Nephron (organoid): ENCODE data around the gene MED6.

ENCODE experiments used
- H3K27ac Mint-ChIP-seq, 3 experiments: 2 replicates each; pipeline ENCODE4 v1.8.0; 2020; ENCODE audit warnings: mixed read lengths in 3 of 3, mild to moderate bottlenecking in 2 of 3, moderate library complexity in 1 of 3
- H3K27me3 Mint-ChIP-seq: 2 replicates; pipeline ENCODE4 v1.8.0; 2021; ENCODE audit warnings: low read depth, mild to moderate bottlenecking, moderate library complexity, mixed read lengths
- H3K36me3 Mint-ChIP-seq: 2 replicates; pipeline ENCODE4 v1.8.0; 2020; ENCODE audit warnings: low read depth, mixed read lengths
- H3K4me1 Mint-ChIP-seq: 2 replicates; pipeline ENCODE4 v1.8.0; 2020; ENCODE audit warnings: mixed read lengths
- H3K4me3 Mint-ChIP-seq, 3 experiments: 2 replicates each; pipeline ENCODE4 v1.8.0; 2020; ENCODE audit warnings: mild to moderate bottlenecking in 3 of 3, mixed read lengths in 3 of 3, moderate library complexity in 2 of 3
- H3K9me3 Mint-ChIP-seq: 2 replicates; pipeline ENCODE4 v1.8.0; 2020; ENCODE audit warnings: mixed read lengths
- CTCF ChIP-seq, 3 experiments: fragments of 200-600 bp; sonication (generic); IDR thresholded peaks; one replicate each; pipeline ENCODE4 v1.5.0; 2021; ENCODE audit warnings: antibody characterized with exemption in 3 of 3; ENCODE audit not compliant: unreplicated experiment in 3 of 3

Gene MED6

GRCh38 chr14:70563869-70564268, 36.6 kb downstream of the MED6 start:
- Mint-ChIP-seq H3K36me3 (peaks cover 84% of the 10 kb centered on the region), H3K9me3 (peaks cover 46% of the 10 kb centered on the region), H3K4me1 (no peaks in the 10 kb centered on the region), H3K4me3 (no peak overlapping the region), H3K27ac (no peak overlapping the region), H3K27me3 (no peaks in the 10 kb centered on the region)
- no peak for TF ChIP-seq CTCF (IDR thresholded peaks at IDR 0.05; ENCODE audit: unreplicated experiment in 3 of 3)

- H3K9me3 Mint-ChIP-seq = peaks cover 46% of the 10 kb centered on the region
- no peak overlapping the region for H3K27ac Mint-ChIP-seq
- H3K36me3 Mint-ChIP-seq = peaks cover 82% of the 10 kb centered on the region
- H3K4me3 Mint-ChIP-seq = no peak overlapping the region
- no peaks in the 10 kb centered on the region for H3K27me3 Mint-ChIP-seq
- TF ChIP-seq CTCF (IDR thresholded peaks at IDR 0.05; ENCODE audit: unreplicated experiment in 3 of 3) = no peak
- no peaks in the 10 kb centered on the region for H3K4me1 Mint-ChIP-seq
Measured at GRCh38 chr14:70563417-70563816, 37.0 kb downstream of the MED6 start.

GRCh38 chr14:70558356-70558755, 42.1 kb downstream of the MED6 start:
- no peak for TF ChIP-seq CTCF (IDR thresholded peaks at IDR 0.05; ENCODE audit: unreplicated experiment in 3 of 3)
- no peaks in the 10 kb centered on the region for H3K4me1 Mint-ChIP-seq
- H3K36me3 Mint-ChIP-seq = peaks cover 38% of the 10 kb centered on the region
- H3K4me3 Mint-ChIP-seq = no peak overlapping the region
- no peak overlapping the region for H3K27ac Mint-ChIP-seq
- H3K9me3 Mint-ChIP-seq = peaks cover 21% of the 10 kb centered on the region
- H3K27me3 Mint-ChIP-seq = no peaks in the 10 kb centered on the region

- no peak overlapping the region for H3K4me3 Mint-ChIP-seq
- no peaks in the 10 kb centered on the region for H3K4me1 Mint-ChIP-seq
- H3K27ac Mint-ChIP-seq = no peak overlapping the region
- peaks cover 13% of the 10 kb centered on the region for H3K36me3 Mint-ChIP-seq
- H3K9me3 Mint-ChIP-seq = peaks cover 5% of the 10 kb centered on the region
- TF ChIP-seq CTCF (IDR thresholded peaks at IDR 0.05; ENCODE audit: unreplicated experiment in 3 of 3) = no peak
- H3K27me3 Mint-ChIP-seq = no peaks in the 10 kb centered on the region
Measured at GRCh38 chr14:70555890-70556289, 44.6 kb downstream of the MED6 start.

- Mint-ChIP-seq H3K36me3 (peaks cover 57% of the 10 kb centered on the region), H3K27ac (no peak overlapping the region), H3K4me3 (no peak overlapping the region), H3K9me3 (peaks cover 33% of the 10 kb centered on the region), H3K27me3 (no peaks in the 10 kb centered on the region), H3K4me1 (peaks cover 12% of the 10 kb centered on the region)
- TF ChIP-seq CTCF (IDR thresholded peaks at IDR 0.05; ENCODE audit: unreplicated experiment in 3 of 3) = no peak
Measured at GRCh38 chr14:70538087-70538486, 62.4 kb downstream of the MED6 start.

- TF ChIP-seq CTCF (IDR thresholded peaks at IDR 0.05; ENCODE audit: unreplicated experiment in 3 of 3) = no peak
- H3K4me1 Mint-ChIP-seq = peaks cover 12% of the 10 kb centered on the region
- no peak overlapping the region for H3K27ac Mint-ChIP-seq
- H3K27me3 Mint-ChIP-seq = no peaks in the 10 kb centered on the region
- H3K4me3 Mint-ChIP-seq = no peak overlapping the region
- H3K36me3 Mint-ChIP-seq = peaks cover 67% of the 10 kb centered on the region
- H3K9me3 Mint-ChIP-seq = peaks cover 43% of the 10 kb centered on the region
Measured at GRCh38 chr14:70536830-70537229, 63.6 kb downstream of the MED6 start.
